Stimulated activated naive CD4-positive, alpha-beta T cell treated with Interleukin-2 at 50 U/mL for 16 hours (primary cell): ENCODE results near the gene PALLD.

Source experiments
- DNase-seq: peaks from one replicate; lab custom pipeline; 2025; lab: John Stamatoyannopoulos, UW

The PALLD gene

DNA sequence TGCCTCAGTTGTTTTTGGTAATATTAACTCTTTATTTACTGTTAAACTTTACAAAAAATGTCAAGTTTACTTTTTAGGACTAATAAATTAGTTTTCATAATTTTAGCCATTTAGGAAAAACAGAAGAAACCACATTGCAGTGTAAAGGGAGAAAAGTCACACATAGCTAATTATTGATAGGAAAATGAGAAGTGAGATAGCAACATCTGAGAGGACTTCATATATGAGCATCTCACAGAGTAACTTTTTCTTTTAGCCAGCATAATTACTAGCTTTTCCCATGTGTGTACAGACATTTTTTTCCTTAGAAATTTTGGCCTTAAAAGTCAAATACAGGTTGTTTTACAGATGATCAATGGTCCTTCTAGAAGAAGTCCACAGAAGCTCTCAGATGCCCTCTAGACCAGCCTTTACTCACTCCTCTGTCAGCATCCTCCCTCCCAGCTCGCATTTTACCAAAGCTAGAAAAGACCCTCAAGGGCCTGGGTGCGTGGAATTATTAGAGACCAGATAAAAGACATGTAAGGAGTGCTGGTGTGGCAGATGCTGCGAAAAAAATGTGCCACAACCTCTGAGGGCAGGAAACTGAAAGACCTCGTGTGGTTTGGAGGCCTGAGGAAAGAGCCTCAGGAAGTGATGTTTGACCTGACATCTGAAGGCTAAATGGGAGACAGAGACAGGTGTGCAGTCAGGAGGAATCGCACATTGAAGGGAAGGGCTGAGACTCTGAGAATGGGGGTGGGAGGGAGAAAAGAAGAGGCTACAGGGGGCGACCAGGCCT is 356.3 kb downstream of the PALLD start:
- DNase-seq = no peak

GRCh38 chr4:168853770-168854169 is 356.9 kb downstream of the PALLD start:
- DNase-seq = no peak

GRCh38 chr4:168854350-168854921 is 357.6 kb downstream of the PALLD start:
- DNase-seq = no peak

DNA sequence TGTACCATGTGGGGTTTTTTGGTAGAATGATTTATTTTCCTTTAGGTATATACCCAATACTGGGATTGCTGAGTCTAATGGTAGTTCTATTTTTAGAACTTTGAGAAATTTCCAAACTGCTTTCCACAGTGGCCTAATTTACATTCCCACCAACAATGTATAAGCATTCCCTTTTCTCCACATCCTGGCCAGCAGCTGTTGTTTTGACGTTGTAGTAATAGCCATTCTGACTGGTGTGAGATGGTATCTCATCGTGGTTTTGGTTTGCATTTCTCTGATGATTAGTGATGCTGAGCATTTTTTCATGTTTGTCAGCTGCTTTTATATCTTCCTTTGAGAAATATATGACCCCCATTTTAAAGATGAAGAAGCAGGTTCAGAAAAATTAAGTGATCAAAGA is 359.5 kb downstream of the PALLD start:
- DNase-seq = no peak

DNA sequence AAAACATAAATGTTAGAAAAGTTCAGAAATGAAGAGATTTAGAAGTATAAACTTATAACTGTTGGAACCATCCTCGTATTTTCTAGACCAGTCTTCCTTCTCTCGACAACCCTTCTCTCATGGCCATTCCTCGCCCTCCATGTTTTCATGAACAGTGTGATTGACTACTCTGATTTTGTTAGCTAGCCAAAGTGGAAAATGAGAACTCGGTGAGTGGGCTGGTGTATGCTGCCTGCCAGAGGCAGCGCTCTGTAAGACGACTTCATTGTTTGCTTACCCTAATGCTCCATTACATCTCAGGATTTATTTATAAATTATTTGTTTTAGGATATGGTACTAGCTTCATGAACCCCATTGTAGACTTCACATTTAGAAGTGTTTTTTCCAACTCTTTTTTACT is 360.2 kb downstream of the PALLD start:
- no peak for DNase-seq

GRCh38 chr4:168857546-168858314 is 360.9 kb downstream of the PALLD start:
- no peak for DNase-seq

- no peak for DNase-seq
Measured at GRCh38 chr4:168859100-168859499, 362.2 kb downstream of the PALLD start.

GRCh38 chr4:168859888-168860694 is 363.2 kb downstream of the PALLD start:
- DNase-seq = no peak

DNA sequence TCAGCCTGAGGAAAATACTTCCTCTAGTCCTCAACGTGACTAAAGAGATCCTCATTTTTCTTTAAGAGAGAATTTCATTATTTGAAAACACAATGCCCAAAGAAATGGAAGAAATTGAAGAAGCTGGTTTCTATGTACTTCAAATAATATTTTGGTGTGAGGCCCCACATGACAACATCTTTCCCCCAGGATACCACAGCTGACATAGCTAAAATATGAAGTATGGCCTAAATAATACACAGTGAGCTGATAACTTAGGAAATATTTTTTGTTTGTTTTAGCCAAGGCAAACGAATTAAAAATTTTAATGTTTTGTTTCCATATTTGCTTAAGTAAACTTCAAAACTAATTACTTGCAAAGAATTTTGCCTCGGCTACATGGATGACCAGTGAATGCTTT is 364.0 kb downstream of the PALLD start:
- no peak for DNase-seq

DNA sequence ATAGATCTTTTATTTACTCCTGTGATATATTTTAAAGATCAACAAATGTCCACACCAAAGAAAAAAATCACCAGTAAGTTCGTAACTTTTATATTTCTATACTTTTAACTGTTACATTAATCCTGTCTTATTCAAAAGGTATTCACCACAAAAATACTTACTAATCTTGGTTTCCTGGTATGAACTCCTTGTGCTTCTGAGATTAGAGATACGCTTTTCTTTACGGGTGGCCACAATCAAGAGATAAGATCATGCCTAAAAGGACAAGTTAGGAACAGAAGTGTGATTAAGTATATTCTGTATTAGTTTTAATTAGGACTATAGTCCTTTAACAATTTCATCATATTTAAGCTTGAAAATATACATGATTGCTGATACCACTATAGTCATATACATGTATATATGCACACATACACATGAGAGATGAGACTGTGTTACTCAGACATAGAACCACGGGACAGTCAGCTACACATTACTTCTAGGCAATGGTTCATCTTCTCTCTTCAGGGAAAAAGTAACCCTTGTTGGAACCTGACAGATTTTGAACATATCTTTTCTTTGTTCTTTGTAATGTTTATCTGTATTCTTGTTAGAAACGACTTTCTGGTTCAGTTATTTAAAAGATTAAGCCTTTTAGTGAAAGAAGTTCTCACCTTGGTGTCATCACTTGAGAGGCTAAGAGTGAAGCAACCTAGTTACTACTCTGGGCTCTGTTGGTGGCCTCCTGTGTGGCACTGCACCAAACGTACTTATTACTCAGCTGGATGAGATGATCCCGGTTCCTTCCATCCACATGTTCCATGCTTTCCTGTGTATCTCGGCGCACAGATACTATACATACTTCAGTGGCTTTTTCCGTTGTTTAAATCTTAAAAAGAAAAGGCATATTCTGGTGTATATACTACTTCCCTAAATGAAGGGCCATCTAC is 367.1 kb downstream of the PALLD start:
- DNase-seq = no peak

DNA sequence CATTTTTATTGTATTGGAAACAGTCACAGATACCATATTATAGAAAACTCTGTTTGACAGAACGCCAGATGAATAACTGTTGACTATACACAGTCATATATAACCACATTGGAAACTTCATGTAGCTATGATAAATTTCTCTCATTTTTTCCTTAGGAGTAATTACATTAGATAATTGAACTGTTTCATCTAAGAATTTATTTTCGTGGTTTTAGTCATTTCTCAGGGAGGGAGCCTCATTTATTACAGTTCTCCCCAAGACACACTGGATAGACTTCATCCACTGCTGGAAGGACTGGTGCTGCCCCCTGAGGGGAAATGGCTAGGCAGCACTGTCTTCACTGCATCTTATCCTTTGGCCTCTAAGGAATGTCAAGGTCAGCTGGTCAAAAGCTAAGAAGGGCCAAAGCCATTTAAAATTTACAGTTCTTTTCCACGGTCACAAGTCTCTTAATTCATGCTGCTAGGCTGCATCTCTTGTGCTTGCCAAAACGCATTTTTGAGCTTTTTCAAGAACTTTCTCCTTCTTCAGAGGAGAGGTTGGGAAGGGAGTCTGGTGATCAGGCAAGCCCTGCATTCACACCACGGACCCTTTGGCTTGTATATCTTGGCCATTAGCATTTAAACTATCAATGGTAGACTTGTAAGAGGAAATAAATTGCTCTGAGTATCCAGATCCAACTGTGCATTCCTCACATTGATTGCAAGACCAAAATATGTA is 368.1 kb downstream of the PALLD start:
- DNase-seq = no peak

- DNase-seq = no peak
Measured at GRCh38 chr4:168865854-168866253, 369.0 kb downstream of the PALLD start.

- no peak for DNase-seq
Measured at GRCh38 chr4:168866635-168867034, 369.8 kb downstream of the PALLD start.

DNA sequence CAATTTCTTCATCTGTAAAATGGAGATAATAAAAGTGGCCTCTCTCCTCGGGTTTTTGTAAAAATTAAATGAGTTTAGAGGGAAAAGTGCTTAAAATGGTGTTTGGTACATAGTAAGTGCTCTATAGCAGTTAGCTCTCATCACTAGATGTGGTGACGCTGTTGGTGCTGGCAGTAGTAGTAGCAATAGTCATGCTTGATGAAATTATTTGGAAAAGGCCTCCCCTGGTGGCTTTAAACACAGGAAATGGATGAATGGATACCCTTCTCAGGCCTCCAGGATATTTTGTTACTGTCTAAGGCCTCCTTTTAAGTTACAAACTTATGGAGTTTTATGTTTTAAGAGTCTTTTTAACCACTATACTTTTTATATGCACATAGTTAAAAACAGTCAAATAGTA is 370.3 kb downstream of the PALLD start:
- DNase-seq = no peak

DNA sequence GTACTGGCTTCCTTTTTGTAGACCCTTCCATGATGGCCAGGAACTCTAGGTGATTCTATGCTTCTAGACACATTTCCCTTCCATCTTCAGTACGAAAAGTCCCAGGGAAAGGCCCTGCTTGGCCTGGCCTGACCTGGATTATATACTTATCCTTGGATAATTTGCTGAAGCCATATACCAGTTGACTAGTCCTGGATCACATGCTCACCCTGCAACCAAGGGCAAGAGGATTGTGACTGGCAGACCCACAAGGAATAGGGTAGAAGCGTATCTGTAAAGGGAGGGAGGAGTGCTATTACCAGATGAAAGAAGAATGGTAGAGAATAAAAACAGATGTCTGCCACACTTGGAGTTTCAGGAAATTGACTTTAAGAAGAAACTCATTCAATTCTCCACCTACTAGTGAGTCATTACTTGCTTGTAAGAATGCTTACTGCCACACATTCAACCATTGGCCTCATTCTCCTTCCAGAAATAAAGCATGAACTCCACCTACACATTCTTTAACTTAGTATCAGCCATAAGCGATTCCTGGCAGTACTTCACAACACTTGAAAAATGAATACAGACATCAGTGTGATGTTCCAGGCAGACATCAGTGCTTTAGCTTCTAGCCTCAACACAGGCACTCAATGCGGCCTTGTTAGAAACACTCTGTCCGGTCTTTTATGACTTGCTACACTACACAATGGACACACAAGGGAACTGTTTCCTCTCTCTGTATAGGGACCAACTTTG is 371.4 kb downstream of the PALLD start:
- no peak for DNase-seq

DNA sequence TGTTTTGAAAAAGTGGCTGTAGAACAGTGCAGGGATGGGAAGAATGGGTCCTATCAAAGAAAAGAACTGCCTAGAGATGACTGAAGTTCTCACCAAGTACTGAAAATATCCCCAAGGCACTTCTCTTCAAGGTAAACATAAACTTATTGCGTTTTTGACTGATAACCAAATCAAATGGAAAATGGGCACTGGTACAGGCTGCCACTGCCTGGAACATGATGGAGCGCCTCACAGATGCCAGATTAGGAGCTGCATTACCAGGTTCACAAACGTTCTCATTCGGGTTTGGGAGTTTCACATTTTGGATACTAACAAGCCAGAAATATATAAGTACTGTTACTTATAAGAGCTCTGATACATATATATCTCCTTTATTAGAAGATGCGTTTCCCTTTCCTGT is 371.9 kb downstream of the PALLD start:
- no peak for DNase-seq

DNA sequence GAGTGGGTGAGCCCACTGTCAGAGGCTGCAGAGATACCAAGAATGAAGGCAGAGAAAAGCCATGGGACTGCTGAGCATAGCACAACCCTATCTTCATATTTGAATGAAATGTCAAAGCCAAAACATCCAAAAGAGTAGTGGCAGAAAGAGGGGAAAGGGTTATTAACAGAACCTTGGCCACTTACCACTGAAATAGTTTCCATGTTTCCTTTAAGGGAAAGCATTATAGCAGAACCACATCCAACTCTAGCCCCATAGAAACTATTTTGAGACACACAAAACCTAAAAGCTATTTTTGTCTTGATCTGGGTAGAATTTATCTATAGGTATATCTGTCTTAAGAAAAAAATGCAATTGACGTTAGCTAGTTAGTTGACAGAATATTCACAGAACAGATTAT is 373.2 kb downstream of the PALLD start:
- no peak for DNase-seq

GRCh38 chr4:168871632-168872031 is 374.8 kb downstream of the PALLD start:
- DNase-seq = no peak

- no peak for DNase-seq
Measured at GRCh38 chr4:168874083-168874482, 377.2 kb downstream of the PALLD start.

DNA sequence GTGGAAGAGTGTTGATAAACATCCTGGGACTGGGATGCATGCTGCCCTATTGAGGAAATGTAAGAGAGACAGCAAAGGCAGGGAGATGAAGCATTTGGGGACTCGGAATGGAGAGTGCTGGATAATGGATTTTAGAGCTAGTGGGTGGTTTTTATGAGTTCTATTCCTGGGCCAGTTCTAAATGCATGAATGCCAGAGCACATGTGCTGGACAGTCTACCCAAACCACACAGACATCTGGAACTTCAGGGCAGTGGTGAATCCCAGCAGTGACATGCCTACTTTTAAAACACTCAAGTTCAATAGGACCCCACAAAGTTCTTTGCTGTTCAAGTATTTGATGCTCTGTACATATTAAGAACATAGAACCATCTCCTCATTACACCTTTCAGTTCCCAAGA is 379.3 kb downstream of the PALLD start:
- DNase-seq = no peak
